HG02970 (cell line): ENCODE measurements around the gene OR1K1.

ENCODE experiments used
- ATAC-seq: cut with Tn5 transposase; IDR thresholded peaks from one replicate; pipeline ENCODE4 v1.9.1; 2021; ENCODE audit warnings: mild to moderate bottlenecking, moderate library complexity, moderate number of reproducible peaks; ENCODE audit not compliant: unreplicated experiment, low FRiP score

The OR1K1 gene

DNA sequence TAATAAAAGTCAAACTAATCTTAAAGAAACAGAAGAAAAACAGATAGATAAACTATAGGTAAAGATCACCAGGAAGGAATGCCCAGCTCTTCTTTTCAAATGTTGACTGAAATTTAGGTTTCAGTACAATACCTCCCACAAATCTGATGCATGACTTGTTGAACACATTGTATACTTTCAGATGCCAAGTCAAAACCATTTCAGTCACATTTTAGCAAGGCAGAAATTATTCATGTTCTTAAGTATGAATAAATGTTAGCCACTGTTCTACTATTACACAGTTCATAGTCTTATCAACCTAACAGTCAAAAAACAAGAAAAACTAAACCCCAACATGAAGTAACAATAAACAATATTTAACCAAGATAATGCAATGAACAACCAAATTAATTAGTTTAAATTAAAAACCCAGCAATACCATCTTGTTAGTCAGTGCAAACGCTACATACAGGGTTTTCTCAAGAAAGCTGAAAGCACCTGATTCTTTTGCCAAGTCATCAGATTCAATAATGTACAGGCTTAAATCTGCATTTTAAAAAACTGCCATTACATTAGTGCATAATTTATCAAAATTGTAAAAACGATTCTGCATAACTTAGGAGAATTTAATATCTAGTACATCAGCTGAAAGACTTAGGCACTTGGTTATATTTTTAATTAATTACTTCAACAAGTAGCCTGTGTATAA is 48.5 kb downstream of the OR1K1 start:
- no peak for ATAC-seq
